GM19438 (cell line): ENCODE measurements around the gene CCDC33.

Experiments
- ATAC-seq: cut with Tn5 transposase; IDR thresholded peaks from one replicate; pipeline ENCODE4 v1.9.1; 2021; ENCODE audit warnings: low read depth; ENCODE audit not compliant: unreplicated experiment

Gene CCDC33

GRCh38 chr15:74275957-74276356 lies 39.8 kb downstream of the CCDC33 start:
- no peak for ATAC-seq

- ATAC-seq, result no peak
These were observed 40.4 kb downstream of the CCDC33 start for GRCh38 chr15:74276560-74276959.

GRCh38 chr15:74277242-74277810 lies 41.2 kb downstream of the CCDC33 start:
- no peak for ATAC-seq

- no peak for ATAC-seq
These were observed 42.1 kb downstream of the CCDC33 start for GRCh38 chr15:74278207-74278606.

DNA sequence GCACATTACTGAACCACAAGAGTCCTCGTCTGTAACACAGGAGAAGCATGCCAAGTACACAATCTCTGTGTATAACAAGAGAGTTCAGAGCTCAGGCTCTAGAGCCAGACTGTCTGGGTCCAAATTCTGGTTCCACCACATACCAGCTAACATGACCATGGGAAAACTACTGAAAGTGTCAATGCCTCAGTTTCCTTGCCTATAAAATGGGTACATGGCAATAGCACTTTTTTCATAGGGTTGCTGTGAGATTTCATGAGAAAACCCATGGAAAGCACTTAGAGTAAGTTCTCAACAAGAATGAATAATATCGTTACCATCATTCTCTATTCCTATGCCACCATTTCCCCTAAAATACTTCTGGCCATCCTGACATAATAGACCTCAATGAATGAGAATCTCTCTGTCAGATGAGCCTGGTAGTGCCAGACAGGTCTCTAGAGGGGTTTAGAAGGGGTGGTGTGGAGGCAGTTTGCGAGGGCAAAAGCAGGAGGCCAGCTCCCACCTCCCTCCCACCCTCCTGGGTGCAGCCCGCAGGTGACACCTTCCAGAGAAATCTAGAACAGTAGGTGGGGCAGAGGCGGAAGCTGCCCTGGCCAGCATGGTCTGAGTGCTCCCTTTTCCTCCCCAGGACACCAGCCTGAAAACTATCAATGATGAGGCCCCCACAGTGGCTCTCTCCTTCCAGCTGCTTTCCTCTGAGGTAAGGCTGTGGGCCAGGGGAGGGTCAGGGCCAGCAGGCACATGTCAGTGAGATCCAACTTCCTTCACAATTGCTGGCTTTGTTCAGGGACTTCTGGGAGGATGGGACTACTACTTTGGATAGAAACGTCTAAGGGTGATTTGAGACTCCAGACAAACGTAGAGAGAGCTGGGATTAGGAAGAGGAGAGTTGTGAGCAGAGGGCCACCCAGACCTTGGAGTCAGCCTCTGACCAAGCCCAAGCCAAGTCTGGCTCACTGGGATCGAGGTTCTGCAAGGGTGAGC lies 45.3 kb downstream of the CCDC33 start:
- no peak for ATAC-seq

- ATAC-seq, result no peak
These were observed 47.2 kb downstream of the CCDC33 start for GRCh38 chr15:74283368-74283767.

- no peak for ATAC-seq
These were observed 53.5 kb downstream of the CCDC33 start for GRCh38 chr15:74289671-74290070.

DNA sequence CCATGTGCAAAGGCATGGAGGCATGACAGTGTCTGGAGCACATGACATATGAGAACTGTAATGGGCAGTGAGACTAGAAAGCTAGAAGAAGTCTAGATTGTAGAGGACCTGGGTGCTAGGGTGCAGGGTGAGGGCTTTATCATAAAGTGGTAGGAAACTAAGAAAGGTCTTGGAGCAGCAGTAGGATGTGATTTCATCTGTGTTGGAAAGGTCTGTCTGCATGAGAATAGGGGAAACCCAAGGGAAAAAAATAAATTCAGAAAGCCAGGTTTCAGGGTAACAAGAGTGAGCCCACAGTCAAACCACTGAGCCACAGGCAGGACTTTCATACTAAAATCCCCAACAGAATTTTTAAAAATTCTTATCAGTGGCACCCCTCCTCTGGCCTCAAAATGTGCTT lies 54.5 kb downstream of the CCDC33 start:
- ATAC-seq, result no peak

DNA sequence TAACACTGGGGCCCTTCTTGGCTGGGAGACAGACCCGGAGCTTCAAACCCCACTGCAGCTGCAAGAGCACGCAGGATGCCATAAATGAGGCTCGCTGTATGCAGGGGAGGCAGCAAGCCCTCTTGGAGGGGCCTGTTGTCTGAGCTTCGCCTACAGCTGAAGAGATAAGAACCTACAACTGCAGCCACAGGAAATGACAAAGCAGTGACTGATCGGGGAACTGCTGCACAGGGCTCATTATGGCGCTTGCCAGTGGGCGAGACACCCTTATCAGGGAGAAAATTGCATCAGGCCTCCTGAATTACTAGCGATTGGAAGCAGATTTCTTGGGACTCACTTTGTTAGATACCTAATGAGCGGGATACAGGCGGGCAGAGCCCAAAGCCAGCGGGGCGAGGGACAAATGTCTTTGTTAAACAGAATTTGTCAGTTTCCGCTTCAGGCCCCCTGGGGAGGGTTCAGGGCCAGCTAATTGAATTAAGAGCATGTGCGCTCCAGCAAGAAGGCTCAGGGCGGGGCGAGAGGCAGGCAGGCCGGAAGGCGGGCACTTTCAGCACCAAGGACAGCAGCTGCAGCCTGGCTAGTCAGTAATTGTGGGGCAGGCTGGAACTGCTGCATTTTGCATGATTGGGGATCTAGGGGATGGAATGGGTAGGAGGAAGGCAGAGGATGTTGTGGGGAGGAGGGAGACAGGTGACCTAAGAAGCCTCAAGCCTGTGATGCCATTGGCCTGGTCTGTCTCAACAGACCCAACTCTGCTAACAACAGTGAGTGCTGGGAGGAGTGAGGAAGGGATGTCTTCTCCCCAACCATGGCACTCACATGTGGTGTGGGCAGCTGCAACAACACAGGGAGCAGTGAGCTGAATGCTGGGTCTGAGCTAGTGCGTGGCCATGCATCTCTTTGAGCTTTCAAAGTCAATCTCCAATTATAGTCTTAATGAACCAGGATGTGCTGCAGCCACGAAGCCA lies 55.3 kb downstream of the CCDC33 start:
- no peak for ATAC-seq

- ATAC-seq, result no peak
These were observed 57.1 kb downstream of the CCDC33 start for GRCh38 chr15:74293021-74293810.

- ATAC-seq, result no peak
These were observed 57.9 kb downstream of the CCDC33 start for GRCh38 chr15:74294010-74294409.

GRCh38 chr15:74295800-74296199 lies 59.7 kb downstream of the CCDC33 start:
- ATAC-seq, result no peak

DNA sequence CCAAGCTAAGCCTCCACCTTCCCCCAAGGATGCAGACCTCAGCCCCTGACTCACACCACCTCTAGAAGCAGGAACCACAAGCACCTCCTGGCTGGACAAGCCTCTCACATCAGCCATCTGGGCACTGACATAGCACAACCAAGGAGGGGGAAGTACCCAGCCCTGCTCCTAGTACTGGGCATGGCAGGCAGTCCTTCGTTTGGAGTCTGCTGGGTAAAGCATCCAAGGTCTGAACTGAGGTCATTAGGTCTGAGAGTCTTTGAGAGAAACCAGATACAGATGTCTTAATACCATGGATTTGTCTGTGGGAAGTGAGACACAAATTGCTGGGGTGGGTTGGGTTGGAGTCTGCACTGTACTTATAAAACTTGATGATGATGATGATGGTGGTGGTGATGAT lies 61.8 kb downstream of the CCDC33 start:
- no peak for ATAC-seq

GRCh38 chr15:74300057-74300795 lies 64.1 kb downstream of the CCDC33 start:
- ATAC-seq, result no peak

DNA sequence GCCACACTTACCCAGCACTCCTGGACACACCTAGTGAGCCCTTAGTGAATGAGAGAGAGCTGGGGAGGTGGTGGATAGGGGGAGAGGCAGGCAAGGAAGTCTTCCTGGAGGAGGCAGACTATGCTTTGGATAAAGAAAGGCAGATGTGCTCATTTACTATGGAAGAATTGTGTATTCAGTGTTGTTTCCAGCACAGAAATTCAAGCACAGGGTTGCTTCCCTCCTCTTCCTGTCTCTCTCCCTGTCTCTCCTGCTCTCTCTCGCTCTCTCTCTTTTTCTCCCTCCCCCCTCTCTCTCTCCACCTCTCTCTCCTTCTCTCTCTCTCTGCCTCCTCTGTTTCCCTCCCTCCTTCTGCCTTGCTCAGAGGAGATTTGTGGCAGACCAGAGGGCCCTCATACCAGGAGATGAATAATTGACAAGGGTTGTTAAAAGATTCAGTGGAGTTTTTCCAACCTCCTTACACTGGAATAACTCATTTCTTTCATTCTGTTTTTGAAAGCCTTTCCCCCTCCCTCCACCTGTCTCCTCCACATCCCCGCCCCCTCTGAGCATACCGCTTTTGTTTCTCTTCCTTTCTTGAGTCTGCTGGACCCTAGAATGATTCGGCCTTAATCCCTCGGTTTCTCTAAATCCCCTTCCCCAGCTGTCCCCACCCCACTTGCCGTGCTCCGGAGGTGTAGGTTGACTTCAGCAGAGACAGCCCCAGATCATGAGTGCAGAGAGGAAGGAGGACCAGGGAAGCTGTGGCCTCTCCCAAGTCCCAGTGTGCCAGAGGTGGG lies 65.6 kb downstream of the CCDC33 start:
- no peak for ATAC-seq

DNA sequence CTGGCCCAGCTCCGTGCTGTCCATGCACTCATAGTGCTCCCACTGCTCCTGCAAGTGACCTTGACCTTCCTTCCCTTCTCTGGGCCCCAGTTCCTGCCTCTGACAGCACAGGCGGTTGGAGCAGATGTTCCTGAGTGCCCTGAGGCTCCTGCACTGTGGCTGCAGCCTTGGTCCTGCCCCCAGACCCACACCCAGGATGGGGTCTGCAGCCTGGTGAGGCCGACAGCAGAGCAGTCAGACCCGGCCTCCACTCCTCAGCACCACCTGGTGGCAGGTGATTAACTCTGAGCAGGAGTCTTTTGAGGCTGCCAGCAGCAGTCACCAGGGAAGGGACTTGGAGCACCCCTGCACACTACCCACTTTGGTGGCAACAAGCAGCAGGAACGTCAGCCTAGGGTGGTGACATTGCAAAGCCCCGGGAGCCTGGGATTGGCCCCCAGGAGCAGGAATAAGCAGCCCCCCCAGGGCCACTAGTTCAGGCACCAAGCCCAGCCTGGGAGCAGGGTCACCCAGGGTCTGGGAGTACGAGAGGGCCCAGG lies 66.8 kb downstream of the CCDC33 start:
- ATAC-seq, result no peak

DNA sequence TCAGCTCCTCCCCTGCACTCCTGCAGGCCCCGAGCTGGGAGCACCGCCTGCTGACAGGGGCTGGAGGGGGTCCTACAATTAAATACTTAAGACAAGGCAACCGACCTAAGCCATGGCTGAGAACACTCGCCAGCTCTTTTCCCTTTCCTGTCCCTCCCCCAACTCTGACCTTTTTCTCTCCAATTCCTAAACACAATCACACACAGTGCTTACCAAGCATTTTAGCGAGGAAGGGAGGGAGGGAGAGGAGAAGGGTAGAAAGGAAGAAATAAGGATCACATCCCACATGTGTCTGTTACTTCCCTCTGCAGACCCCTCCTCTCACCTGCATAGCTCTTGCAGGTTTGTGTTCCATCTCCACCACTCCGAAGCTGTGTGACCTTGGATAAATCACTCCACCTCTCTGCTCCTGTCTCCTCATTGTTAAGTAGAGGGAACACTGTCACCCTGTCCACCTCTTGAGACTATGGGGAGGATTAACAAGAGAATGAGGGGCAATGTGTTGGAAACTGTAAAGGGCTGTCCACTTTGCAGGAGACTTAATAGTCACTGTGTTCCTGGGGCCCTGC lies 67.7 kb downstream of the CCDC33 start:
- no peak for ATAC-seq

- ATAC-seq, result no peak
These were observed 68.3 kb downstream of the CCDC33 start for GRCh38 chr15:74304431-74304830.
